ENCODE results near the gene PRDM10. TPM values are rescaled to one million over a fixed set of nuclear protein-coding genes. Genes with fewer than 3 reads are reported as not detected.

PRDM10 gene
- total RNA-seq, 2 experiments from 2014 or later: 15.8 to 16.2 TPM

DNA sequence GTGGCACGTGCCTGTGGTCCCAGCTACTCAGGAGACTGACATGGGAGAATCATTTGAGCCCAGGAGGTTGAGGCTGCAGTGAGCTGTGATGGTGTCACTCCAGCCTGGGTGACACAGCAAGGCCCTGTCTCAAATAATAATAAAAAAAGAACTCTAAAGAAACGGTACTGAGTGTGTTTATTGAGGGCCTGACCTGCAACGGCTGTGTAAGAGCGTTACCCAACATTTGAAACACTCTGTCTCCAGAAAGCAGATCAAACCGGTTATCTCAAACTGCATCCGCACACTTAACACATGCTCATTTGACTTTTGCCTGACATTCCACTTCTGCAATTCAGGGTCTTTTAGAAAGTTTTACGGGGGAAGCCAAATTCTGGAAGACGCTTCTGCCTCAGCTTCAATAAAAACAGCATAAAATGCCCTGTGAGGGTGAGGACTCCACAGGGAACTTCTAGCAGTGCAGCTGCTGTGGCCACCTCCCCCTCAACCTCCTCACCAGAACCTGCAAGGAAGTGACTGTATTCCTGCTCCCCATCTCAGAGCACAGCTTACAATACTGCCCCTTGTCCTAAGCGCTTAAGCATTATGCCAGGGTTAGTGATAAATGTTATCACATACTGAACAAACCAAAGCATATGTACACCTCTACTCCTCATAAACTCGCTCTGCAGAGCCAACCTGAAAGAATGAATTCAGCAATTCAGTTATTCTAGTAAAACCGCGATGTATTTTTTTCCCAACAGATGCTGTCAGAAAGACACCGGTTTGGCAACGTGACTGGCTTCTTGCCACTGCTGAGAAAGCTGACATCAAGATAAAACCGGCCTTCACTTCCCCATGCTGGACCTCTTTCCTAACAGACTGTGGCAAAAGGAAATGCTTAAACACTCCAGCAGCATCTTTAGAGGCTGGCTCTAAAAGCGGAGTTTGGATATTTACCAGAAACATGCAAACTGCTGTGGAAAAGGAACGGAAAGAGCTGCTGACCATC lies 52.2 kb downstream of the PRDM10 start:
- Mint-ChIP-seq H3K27me3 (no peaks in the 10 kb centered on the region), H3K36me3 (peaks cover 9% of the 10 kb centered on the region), H3K27ac (no peak overlapping the region), H3K4me1 (ENCODE audit: low read depth) (peaks cover 3% of the 10 kb centered on the region), H3K4me3 (no peak overlapping the region), H3K9me3 (no peaks in the 10 kb centered on the region)
- ChIA-PET CTCF (no interaction called here), POLR2A (no interaction called here)
- no peak for DNase-seq
- intact Hi-C loops (cut with micrococcal nuclease): no loop called here

- Mint-ChIP-seq H3K27me3 (no peaks in the 10 kb centered on the region), H3K27ac (no peak overlapping the region), H3K9me3 (no peaks in the 10 kb centered on the region), H3K4me3 (no peak overlapping the region), H3K4me1 (ENCODE audit: low read depth) (peaks cover 3% of the 10 kb centered on the region), H3K36me3 (peaks cover 10% of the 10 kb centered on the region)
- CTCF ChIA-PET: interaction anchor here (1.0 kb wide), 1 partner anchor 27 kb away, joined by 3 read pairs; no protein-coding TSS in a partner anchor
- no peak for DNase-seq
- POLR2A ChIA-PET: no interaction called here
- intact Hi-C loops (cut with micrococcal nuclease): no loop called here
Measured at GRCh38 chr11:129948926-129949466, 53.6 kb downstream of the PRDM10 start.

- ChIA-PET CTCF (interaction anchor here (0.6 to 1.0 kb wide), 2 partner anchors 21 to 54 kb away, joined by 3 to 5 read pairs; no protein-coding TSS in a partner anchor), POLR2A (no interaction called here)
- DNase-seq: no peak
- H3K36me3 Mint-ChIP-seq: peaks cover 10% of the 10 kb centered on the region
- peaks cover 3% of the 10 kb centered on the region for H3K4me1 Mint-ChIP-seq (ENCODE audit: low read depth)
- H3K27me3 Mint-ChIP-seq: no peaks in the 10 kb centered on the region
- no peak overlapping the region for H3K27ac Mint-ChIP-seq
- H3K9me3 Mint-ChIP-seq: no peaks in the 10 kb centered on the region
- no peak overlapping the region for H3K4me3 Mint-ChIP-seq
- intact Hi-C loops (cut with micrococcal nuclease): no loop called here
Measured at GRCh38 chr11:129947474-129947873, 55.2 kb downstream of the PRDM10 start.

DNA sequence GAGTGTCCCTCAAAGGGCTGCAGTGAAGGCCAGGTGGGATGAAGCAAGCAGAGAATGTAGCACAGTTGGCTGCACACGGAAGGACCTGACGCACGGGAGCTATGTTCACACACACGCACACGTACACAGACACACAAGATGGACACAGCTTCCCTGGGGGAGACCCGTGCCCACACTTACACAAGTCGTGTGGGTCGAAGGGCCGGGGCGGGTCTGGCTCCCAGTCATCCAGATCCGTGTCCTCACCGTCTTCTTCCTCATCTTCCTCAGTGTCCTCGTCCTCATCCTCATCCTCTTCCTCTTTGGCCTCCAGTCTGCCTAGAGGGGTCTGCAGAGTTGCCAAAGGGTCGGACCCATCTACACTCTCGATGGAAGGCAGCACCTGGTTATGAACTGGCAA lies 55.7 kb downstream of the PRDM10 start:
- Mint-ChIP-seq H3K27me3 (no peaks in the 10 kb centered on the region), H3K9me3 (no peaks in the 10 kb centered on the region), H3K4me1 (ENCODE audit: low read depth) (peaks cover 1% of the 10 kb centered on the region), H3K4me3 (no peak overlapping the region), H3K36me3 (peaks cover 13% of the 10 kb centered on the region), H3K27ac (no peak overlapping the region)
- POLR2A ChIA-PET: no interaction called here
- no peak for DNase-seq
- intact Hi-C loops (cut with micrococcal nuclease): no loop called here
- CTCF ChIA-PET: interaction anchor here (1.0 kb wide), 1 partner anchor 21 kb away, joined by 3 read pairs; no protein-coding TSS in a partner anchor

- Mint-ChIP-seq H3K4me1 (ENCODE audit: low read depth) (no peaks in the 10 kb centered on the region), H3K36me3 (peaks cover 13% of the 10 kb centered on the region), H3K27me3 (no peaks in the 10 kb centered on the region), H3K4me3 (no peak overlapping the region), H3K27ac (no peak overlapping the region), H3K9me3 (no peaks in the 10 kb centered on the region)
- no peak for DNase-seq
- CTCF ChIA-PET: interaction anchor here (0.6 to 1.0 kb wide), 2 partner anchors 20 to 88 kb away, joined by 3 read pairs; no protein-coding TSS in a partner anchor
- intact Hi-C loops (cut with micrococcal nuclease): no loop called here
- POLR2A ChIA-PET: no interaction called here
Measured at GRCh38 chr11:129946256-129946655, 56.4 kb downstream of the PRDM10 start.

DNA sequence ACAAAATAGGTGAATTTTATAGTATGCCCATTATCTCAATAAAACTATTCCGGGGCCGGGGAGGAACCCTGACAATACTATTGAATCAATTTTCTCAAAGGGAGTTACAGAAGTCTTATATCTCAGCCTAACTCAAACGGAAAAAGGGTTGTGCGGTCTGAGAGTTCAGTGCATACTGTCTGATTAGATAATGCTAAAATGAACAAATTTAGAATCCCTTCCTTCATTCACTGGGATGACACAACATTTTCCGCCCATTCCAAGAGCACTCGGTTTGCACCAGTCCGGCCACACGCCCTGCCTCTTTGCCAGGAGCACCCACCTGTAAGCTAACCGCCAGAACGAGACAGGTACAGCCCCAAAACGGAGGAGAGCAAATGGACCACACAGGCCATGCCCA lies 57.3 kb downstream of the PRDM10 start:
- intact Hi-C loops (cut with micrococcal nuclease): no loop called here
- peaks cover 13% of the 10 kb centered on the region for H3K36me3 Mint-ChIP-seq
- H3K27me3 Mint-ChIP-seq: no peaks in the 10 kb centered on the region
- no peaks in the 10 kb centered on the region for H3K9me3 Mint-ChIP-seq
- H3K27ac Mint-ChIP-seq: no peak overlapping the region
- no peaks in the 10 kb centered on the region for H3K4me1 Mint-ChIP-seq (ENCODE audit: low read depth)
- POLR2A ChIA-PET: no interaction called here
- CTCF ChIA-PET: interaction anchor here (0.6 kb wide), 1 partner anchor 89 kb away, joined by 3 read pairs; no protein-coding TSS in a partner anchor
- H3K4me3 Mint-ChIP-seq: no peak overlapping the region
- no peak for DNase-seq

DNA sequence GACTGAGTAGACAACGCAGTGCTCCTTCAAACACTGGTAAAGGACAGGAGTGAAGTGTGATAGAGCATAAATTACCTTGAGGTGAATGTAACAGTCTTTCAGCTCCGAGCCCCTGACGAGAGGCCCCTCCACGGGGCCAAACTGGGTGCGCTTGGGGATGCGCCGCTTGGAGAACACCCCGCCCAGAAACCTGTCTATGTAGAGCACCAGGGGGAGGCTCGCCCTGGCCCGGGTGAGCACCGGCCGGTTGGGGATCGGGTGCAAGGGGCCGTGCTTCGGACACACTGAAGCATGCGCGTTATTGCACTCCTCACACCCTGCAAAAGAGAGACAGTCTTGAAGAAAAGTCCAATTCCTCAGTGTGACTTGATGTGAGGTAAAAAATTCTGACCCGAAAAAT lies 57.9 kb downstream of the PRDM10 start:
- no peaks in the 10 kb centered on the region for H3K27me3 Mint-ChIP-seq
- no peak overlapping the region for H3K27ac Mint-ChIP-seq
- no peak overlapping the region for H3K4me3 Mint-ChIP-seq
- intact Hi-C loops (cut with micrococcal nuclease): no loop called here
- CTCF ChIA-PET: no interaction called here
- H3K9me3 Mint-ChIP-seq: no peaks in the 10 kb centered on the region
- DNase-seq: no peak
- peaks cover 13% of the 10 kb centered on the region for H3K36me3 Mint-ChIP-seq
- H3K4me1 Mint-ChIP-seq (ENCODE audit: low read depth): no peaks in the 10 kb centered on the region
- POLR2A ChIA-PET: no interaction called here

GRCh38 chr11:129943036-129943435 lies 59.6 kb downstream of the PRDM10 start:
- no peak overlapping the region for H3K4me3 Mint-ChIP-seq
- H3K9me3 Mint-ChIP-seq: no peaks in the 10 kb centered on the region
- CTCF ChIA-PET: interaction anchor here (0.8 kb wide), 1 partner anchor 189 kb away, joined by 3 read pairs; no protein-coding TSS in a partner anchor
- H3K4me1 Mint-ChIP-seq (ENCODE audit: low read depth): no peaks in the 10 kb centered on the region
- H3K36me3 Mint-ChIP-seq: peaks cover 14% of the 10 kb centered on the region
- POLR2A ChIA-PET: no interaction called here
- intact Hi-C loops (cut with micrococcal nuclease): no loop called here
- no peak overlapping the region for H3K27ac Mint-ChIP-seq
- DNase-seq: no peak
- no peaks in the 10 kb centered on the region for H3K27me3 Mint-ChIP-seq

DNA sequence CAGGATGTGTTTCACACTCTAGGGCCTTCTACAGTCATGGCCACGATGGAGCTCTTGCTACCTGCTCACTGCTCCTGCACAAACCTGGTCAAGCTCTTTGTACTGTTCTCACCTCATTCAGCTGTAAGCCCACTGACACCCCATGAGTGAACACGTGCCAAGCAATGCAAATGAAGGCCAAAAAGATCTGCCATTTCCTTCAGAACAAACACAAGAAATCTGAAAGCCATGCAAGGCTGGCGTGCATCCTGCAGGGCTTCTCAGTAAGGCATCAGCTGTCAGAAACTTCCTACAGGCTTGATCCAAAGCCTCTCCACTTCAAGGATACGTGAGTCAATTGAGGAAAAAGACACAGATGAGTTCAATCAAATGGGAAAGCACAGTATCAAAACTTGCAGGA lies 63.1 kb downstream of the PRDM10 start:
- Mint-ChIP-seq H3K4me1 (ENCODE audit: low read depth) (no peaks in the 10 kb centered on the region), H3K27ac (no peak overlapping the region), H3K27me3 (no peaks in the 10 kb centered on the region), H3K4me3 (no peak overlapping the region), H3K9me3 (no peaks in the 10 kb centered on the region), H3K36me3 (peaks cover 6% of the 10 kb centered on the region)
- ChIA-PET POLR2A (no interaction called here), CTCF (interaction anchor here (0.8 kb wide), 1 partner anchor 16 kb away, joined by 5 read pairs; no protein-coding TSS in a partner anchor)
- no peak for DNase-seq
- intact Hi-C loops (cut with micrococcal nuclease): no loop called here

GRCh38 chr11:129938764-129939163 lies 63.9 kb downstream of the PRDM10 start:
- CTCF ChIA-PET: no interaction called here

GRCh38 chr11:129937592-129938238 lies 64.9 kb downstream of the PRDM10 start:
- no peaks in the 10 kb centered on the region for H3K27me3 Mint-ChIP-seq
- no peak for DNase-seq
- POLR2A ChIA-PET: no interaction called here
- intact Hi-C loops (cut with micrococcal nuclease): no loop called here
- H3K27ac Mint-ChIP-seq: no peak overlapping the region
- no peaks in the 10 kb centered on the region for H3K4me1 Mint-ChIP-seq (ENCODE audit: low read depth)
- CTCF ChIA-PET: no interaction called here
- H3K36me3 Mint-ChIP-seq: peaks cover 5% of the 10 kb centered on the region
- H3K4me3 Mint-ChIP-seq: no peak overlapping the region
- H3K9me3 Mint-ChIP-seq: no peaks in the 10 kb centered on the region

More at GRCh38 chr11:129938764-129939163, 63.9 kb downstream of the PRDM10 start:
- H3K9me3 Mint-ChIP-seq: no peaks in the 10 kb centered on the region
- intact Hi-C loops (cut with micrococcal nuclease): no loop called here
- H3K4me1 Mint-ChIP-seq (ENCODE audit: low read depth): no peaks in the 10 kb centered on the region
- no peak overlapping the region for H3K27ac Mint-ChIP-seq
- H3K4me3 Mint-ChIP-seq: no peak overlapping the region
- POLR2A ChIA-PET: no interaction called here
- peaks cover 5% of the 10 kb centered on the region for H3K36me3 Mint-ChIP-seq
- DNase-seq: no peak
- H3K27me3 Mint-ChIP-seq: no peaks in the 10 kb centered on the region

- POLR2A ChIA-PET: no interaction called here
- no peaks in the 10 kb centered on the region for H3K9me3 Mint-ChIP-seq
- no peak overlapping the region for H3K27ac Mint-ChIP-seq
- H3K27me3 Mint-ChIP-seq: no peaks in the 10 kb centered on the region
- no peak for DNase-seq
- H3K4me1 Mint-ChIP-seq (ENCODE audit: low read depth): no peaks in the 10 kb centered on the region
- H3K4me3 Mint-ChIP-seq: no peak overlapping the region
- intact Hi-C loops (cut with micrococcal nuclease): no loop called here
- CTCF ChIA-PET: interaction anchor here (1.0 kb wide), 1 partner anchor 10 kb away, joined by 3 read pairs; no protein-coding TSS in a partner anchor
- peaks cover 9% of the 10 kb centered on the region for H3K36me3 Mint-ChIP-seq
Measured at GRCh38 chr11:129935723-129936122, 66.9 kb downstream of the PRDM10 start.
